Measurements from ENCODE around the gene MGLL.

MGLL gene

GRCh38 chr3:127761441-127761801 lies 60.9 kb downstream of the MGLL start:
- FAIRE-seq (no peak), DNase-seq (ENCODE audit: insufficient read length, low spot score) (no peak)

- no peak for DNase-seq (ENCODE audit: insufficient read length, low spot score)
- FAIRE-seq = no peak
Measured at GRCh38 chr3:127760791-127761440, 61.4 kb downstream of the MGLL start.

- DNase-seq (ENCODE audit: insufficient read length, low spot score) = no peak
- FAIRE-seq = no peak
Measured at GRCh38 chr3:127760361-127760760, 62.0 kb downstream of the MGLL start.

GRCh38 chr3:127759826-127760225 lies 62.5 kb downstream of the MGLL start:
- FAIRE-seq (no peak), DNase-seq (ENCODE audit: insufficient read length, low spot score) (no peak)

GRCh38 chr3:127758013-127758412 lies 64.3 kb downstream of the MGLL start:
- no peak for DNase-seq (ENCODE audit: insufficient read length, low spot score)
- no peak for FAIRE-seq

- no peak for DNase-seq (ENCODE audit: insufficient read length, low spot score)
- FAIRE-seq = peak; percentile 90
Measured at GRCh38 chr3:127755305-127755681, 67.0 kb downstream of the MGLL start.

- FAIRE-seq = no peak
- DNase-seq (ENCODE audit: insufficient read length, low spot score) = no peak
Measured at GRCh38 chr3:127754411-127755304, 67.7 kb downstream of the MGLL start.

- no peak for FAIRE-seq
- no peak for DNase-seq (ENCODE audit: insufficient read length, low spot score)
Measured at GRCh38 chr3:127753898-127754410, 68.4 kb downstream of the MGLL start.

- no peak for DNase-seq (ENCODE audit: insufficient read length, low spot score)
- FAIRE-seq = no peak
Measured at GRCh38 chr3:127753338-127753737, 69.0 kb downstream of the MGLL start.

GRCh38 chr3:127751782-127752181 lies 70.5 kb downstream of the MGLL start:
- DNase-seq (ENCODE audit: insufficient read length, low spot score) (no peak), FAIRE-seq (peak; percentile 42)

GRCh38 chr3:127751163-127751621 lies 71.1 kb downstream of the MGLL start:
- DNase-seq (ENCODE audit: insufficient read length, low spot score) (no peak), FAIRE-seq (peak; percentile 21)

- peak; percentile 93 for FAIRE-seq
- no peak for DNase-seq (ENCODE audit: insufficient read length, low spot score)
Measured at GRCh38 chr3:127750226-127751031, 71.9 kb downstream of the MGLL start.

GRCh38 chr3:127749787-127750225 lies 72.5 kb downstream of the MGLL start:
- no peak for DNase-seq (ENCODE audit: insufficient read length, low spot score)
- FAIRE-seq = peak; percentile 47

- FAIRE-seq (no peak), DNase-seq (ENCODE audit: insufficient read length, low spot score) (no peak)
Measured at GRCh38 chr3:127749361-127749760, 73.0 kb downstream of the MGLL start.

- FAIRE-seq = no peak
- no peak for DNase-seq (ENCODE audit: insufficient read length, low spot score)
Measured at GRCh38 chr3:127748754-127749327, 73.5 kb downstream of the MGLL start.

- DNase-seq (ENCODE audit: insufficient read length, low spot score) (no peak), FAIRE-seq (no peak)
Measured at GRCh38 chr3:127747751-127748521, 74.4 kb downstream of the MGLL start.

GRCh38 chr3:127747066-127747465 lies 75.2 kb downstream of the MGLL start:
- DNase-seq (ENCODE audit: insufficient read length, low spot score) (no peak), FAIRE-seq (no peak)

GRCh38 chr3:127746400-127747057 lies 75.8 kb downstream of the MGLL start:
- no peak for DNase-seq (ENCODE audit: insufficient read length, low spot score)

GRCh38 chr3:127745656-127746399 lies 76.5 kb downstream of the MGLL start:
- DNase-seq (ENCODE audit: insufficient read length, low spot score) = no peak
- FAIRE-seq = no peak

More at GRCh38 chr3:127746400-127747057, 75.8 kb downstream of the MGLL start:
- FAIRE-seq = no peak
